Lower leg skin (tissue), 4 donors: ENCODE data around the gene FCN2. TPM values are rescaled to one million over a fixed set of nuclear protein-coding genes. Genes with fewer than 3 reads are reported as not detected.

Experiments
- DNase-seq, 2 donors: peaks; one replicate each; pipeline ENCODE4 v3.0.0-alpha.2; 2019; ENCODE audit warnings: low spot score in 2 of 2
- H3K4me3 ChIP-seq: fragments of 200-600 bp; sonication (generic); 2 replicates; pipeline ENCODE4 v1.5.1; 2017; ENCODE audit warnings: mild to moderate bottlenecking, low read depth; ENCODE audit not compliant: poor library complexity, severe bottlenecking
- CTCF ChIP-seq, 3 donors: fragments of 450-650 bp; IDR thresholded peaks; one replicate each; pipeline ENCODE4 v1.5.1; 2016; ENCODE audit warnings: antibody characterized with exemption in 3 of 3, mild to moderate bottlenecking in 3 of 3, moderate library complexity in 2 of 3
- POLR2A ChIP-seq, 2 donors: fragments of 450-650 bp; IDR thresholded peaks; one replicate each; pipeline ENCODE4 v1.6.1; 2016 to 2017; ENCODE audit warnings: antibody characterized with exemption in 2 of 2, mild to moderate bottlenecking in 1 of 2, moderate library complexity in 1 of 2
- WGBS, 2 donors: methylation state at CpG; one replicate each; pipeline ENCODE4 v1.1.5; 2018; 5-methylcytosine and 5-hydroxymethylcytosine counted together
- intact Hi-C: fragments of 100-400 bp; cut with DNase I; formaldehyde crosslinking; loops from one replicate; pipeline ENCODE4 v1.15.0; 2023; ENCODE audit warnings: low total_unique reads
- total RNA-seq, 4 donors: library from RNA; depleted of rRNA; stranded (reverse); fragments of >200 nt; gene quantifications; one replicate each; pipeline ENCODE4 v1.1.0, GENCODE V29; 2016

The FCN2 gene
- total RNA-seq, 4 donors from 2014 or later: 0.29 TPM; not detected in 3

- intact Hi-C loops: no loop called here
- no peak overlapping the region for H3K4me3 ChIP-seq
- no peak for DNase-seq
- no peak for TF ChIP-seq CTCF (IDR thresholded peaks at IDR 0.05)
- no peak for TF ChIP-seq POLR2A (IDR thresholded peaks at IDR 0.05)
- WGBS, 2 donors: 87 to 92% methylated on average over 20 to 23 of the region's 25 CpGs
Measured at GRCh38 chr9:134834957-134835419, 45.6 kb upstream of the FCN2 start.

- intact Hi-C loops: no loop called here
- no peak overlapping the region for H3K4me3 ChIP-seq
- DNase-seq: no peak
- WGBS, 2 donors: 58 to 92% methylated on average over 15 to 16 of the region's 16 CpGs
- no peak for TF ChIP-seq POLR2A (IDR thresholded peaks at IDR 0.05)
- TF ChIP-seq CTCF (IDR thresholded peaks at IDR 0.05): no peak
Measured at GRCh38 chr9:134835448-134835847, 45.2 kb upstream of the FCN2 start.

- intact Hi-C loops: no loop called here
- TF ChIP-seq POLR2A (IDR thresholded peaks at IDR 0.05) (no peak), CTCF (IDR thresholded peaks at IDR 0.05) (no peak)
- H3K4me3 ChIP-seq: no peak overlapping the region
- 75 to 83% methylated on average over 13 of the region's 13 CpGs for WGBS, 2 donors
- no peak for DNase-seq
Measured at GRCh38 chr9:134835987-134836386, 44.6 kb upstream of the FCN2 start.

GRCh38 chr9:134836406-134836970 is 44.1 kb upstream of the FCN2 start:
- no peak for DNase-seq
- intact Hi-C loops: no loop called here
- 89 to 91% methylated on average over 18 to 19 of the region's 19 CpGs for WGBS, 2 donors
- H3K4me3 ChIP-seq: no peak overlapping the region
- TF ChIP-seq POLR2A (IDR thresholded peaks at IDR 0.05) (no peak), CTCF (IDR thresholded peaks at IDR 0.05) (no peak)

GRCh38 chr9:134837529-134837928 is 43.1 kb upstream of the FCN2 start:
- H3K4me3 ChIP-seq: no peak overlapping the region
- intact Hi-C loops: no loop called here
- no peak for TF ChIP-seq POLR2A (IDR thresholded peaks at IDR 0.05)
- no peak for TF ChIP-seq CTCF (IDR thresholded peaks at IDR 0.05)
- no peak for DNase-seq
- 89 to 91% methylated on average over 12 of the region's 12 CpGs for WGBS, 2 donors
